RWPE1 (cell line): Measurements from ENCODE around the gene NOS1AP.

Source experiments
- CTCF ChIA-PET: fragments of 350-600 bp; sonication (Branson Sonifier 250); formaldehyde crosslinking; extraction: SDS; loops from one replicate; lab custom pipeline; 2021; lab: Yijun Ruan, JAX
- POLR2A ChIA-PET: fragments of 400-600 bp; formaldehyde crosslinking; extraction: SDS; loops from one replicate; lab custom pipeline; 2020; ENCODE audit warnings: antibody characterized with exemption; ENCODE audit not compliant: low non-redundant PET; lab: Yijun Ruan, JAX
- DNase-seq: peaks from one replicate; pipeline ENCODE4 v3.0.0; 2012; ENCODE audit warnings: low spot score
- H3K27ac ChIP-seq: fragments of 450-650 bp; 2 replicates; pipeline ENCODE4 v1.5.1; 2017
- CTCF ChIP-seq: fragments of 450-650 bp; conservative IDR thresholded peaks from 2 replicates; pipeline ENCODE4 v1.5.1; 2017; ENCODE audit warnings: low read depth, mild to moderate bottlenecking

The NOS1AP gene

GRCh38 chr1:162300057-162300917 is 230.8 kb downstream of the NOS1AP start:
- ChIA-PET CTCF (no interaction called here), POLR2A (no interaction called here)
- no peak overlapping the region for H3K27ac ChIP-seq
- TF ChIP-seq CTCF = no peak
- DNase-seq = no peak

GRCh38 chr1:162301696-162302095 is 232.2 kb downstream of the NOS1AP start:
- CTCF ChIA-PET = no interaction called here
- no peak for TF ChIP-seq CTCF
- POLR2A ChIA-PET = no interaction called here
- no peak overlapping the region for H3K27ac ChIP-seq
- DNase-seq = no peak

GRCh38 chr1:162302306-162303003 is 233.0 kb downstream of the NOS1AP start:
- no peak overlapping the region for H3K27ac ChIP-seq
- no peak for TF ChIP-seq CTCF
- CTCF ChIA-PET = no interaction called here
- POLR2A ChIA-PET = no interaction called here
- DNase-seq = no peak

GRCh38 chr1:162303004-162303344 is 233.5 kb downstream of the NOS1AP start:
- peak; percentile 53 for DNase-seq
- ChIA-PET CTCF (no interaction called here), POLR2A (no interaction called here)
- H3K27ac ChIP-seq = peak overlapping the region; percentile 62; the same call in 1 of the 2 replicates
- no peak for TF ChIP-seq CTCF

GRCh38 chr1:162304736-162305135 is 235.2 kb downstream of the NOS1AP start:
- H3K27ac ChIP-seq = no peak overlapping the region
- POLR2A ChIA-PET = no interaction called here
- DNase-seq = no peak
- CTCF ChIA-PET = interaction anchor here (0.6 to 0.7 kb wide), 2 partner anchors 11 to 77 kb away, joined by 4 to 6 read pairs; partner anchors contain the start of gene C1orf226
- no peak for TF ChIP-seq CTCF

GRCh38 chr1:162305969-162306368 is 236.5 kb downstream of the NOS1AP start:
- no peak for TF ChIP-seq CTCF
- H3K27ac ChIP-seq = no peak overlapping the region
- ChIA-PET POLR2A (no interaction called here), CTCF (no interaction called here)
- peak; percentile 17 for DNase-seq
